ENCODE measurements around the gene MTX1. TPM values are rescaled to one million over a fixed set of nuclear protein-coding genes. Genes with fewer than 3 reads are reported as not detected.

MTX1 gene
- total and polyA plus RNA-seq, 2 of the 4 experiments (the other 2 are of a cell fraction), result 67.2 to 73.7 TPM

- TF ChIP-seq CTCF (conservative IDR thresholded peaks at IDR 0.05; ENCODE audit: low read depth, low read length), result no peak
Measured at GRCh38 chr1:155255243-155256007, 46.9 kb downstream of the MTX1 start, which contains the start of gene ENTREP3 (continued).
